OCI-LY3 (cell line): ENCODE measurements around the gene KCND1.

Experiments used
- H2AFZ ChIP-seq: fragments of 200-600, 300-600 bp; shearing (Covaris generic); 2 replicates; pipeline ENCODE4 v1.6.0; 2014; ENCODE audit warnings: antibody characterized with exemption, low read depth, low read length
- H3K27ac ChIP-seq: fragments of 200-600, 300-600 bp; sonication (generic); 2 replicates; pipeline ENCODE4 v1.5.1; 2014; ENCODE audit warnings: mild to moderate bottlenecking, low read length, moderate library complexity, mixed read lengths
- H3K27me3 ChIP-seq: fragments of 200-600, 300-600 bp; sonication (generic); 2 replicates; pipeline ENCODE4 v1.6.1; 2014; ENCODE audit warnings: low read depth, low read length, mixed read lengths
- H3K36me3 ChIP-seq: fragments of 200-600, 300-600 bp; sonication (generic); replicated peaks from 2 replicates; pipeline ENCODE3; 2014; ENCODE audit warnings: low read depth, low read length, mixed read lengths
- H3K4me1 ChIP-seq: fragments of 300-600, 200-600 bp; sonication (generic); 2 replicates; pipeline ENCODE4 v1.6.1; 2014; ENCODE audit warnings: low read length, mixed read lengths
- H3K4me2 ChIP-seq: fragments of 200-600, 300-600 bp; sonication (generic); 2 replicates; pipeline ENCODE4 v1.6.1; 2014; ENCODE audit warnings: low read length, mixed read lengths
- H3K4me3 ChIP-seq: fragments of 300-600, 200-600 bp; sonication (generic); 2 replicates; pipeline ENCODE4 v1.5.1; 2014; ENCODE audit warnings: antibody characterized with exemption, mild to moderate bottlenecking, low read length, moderate library complexity
- H3K79me2 ChIP-seq: fragments of 300-600, 200-600 bp; shearing (Covaris generic); 2 replicates; pipeline ENCODE4 v1.6.1; 2014; ENCODE audit warnings: mild to moderate bottlenecking, low read length, mixed read lengths
- H3K9ac ChIP-seq: fragments of 300-600, 200-600 bp; shearing (Covaris generic); 2 replicates; pipeline ENCODE4 v1.6.0; 2014; ENCODE audit warnings: mild to moderate bottlenecking, low read length, moderate library complexity
- H3K9me3 ChIP-seq: fragments of 200-600, 300-600 bp; shearing (Covaris generic); 2 replicates; pipeline ENCODE4 v1.6.1; 2014; ENCODE audit warnings: low read length, mixed read lengths; ENCODE audit not compliant: insufficient read depth
- H4K20me1 ChIP-seq: fragments of 200-600, 300-600 bp; sonication (generic); 2 replicates; pipeline ENCODE4 v1.6.1; 2016; ENCODE audit warnings: low read length, mixed read lengths; ENCODE audit not compliant: insufficient read depth
- EZH2phosphoT487 ChIP-seq: fragments of 200-600 bp; shearing (Covaris generic); IDR thresholded peaks from 2 replicates; pipeline ENCODE4 v1.6.1; 2018; ENCODE audit warnings: antibody characterized with exemption, mixed run types, low read depth
- TF ChIP-seq, protein P1 (sequence below): fragments of 200-600, 300-600 bp; sonication (generic); IDR thresholded peaks from 2 replicates; pipeline ENCODE4 v1.5.1; 2014; ENCODE audit warnings: antibody characterized with exemption, low read length, low read depth

The KCND1 gene

GRCh38 chrX:48969471-48969870, 2.2 kb downstream of the KCND1 start:
- H3K79me2 ChIP-seq: no peaks in the 10 kb centered on the region
- no peaks in the 10 kb centered on the region for H3K27me3 ChIP-seq
- no peak overlapping the region for H3K9ac ChIP-seq
- no peak overlapping the region for H3K4me3 ChIP-seq
- TF ChIP-seq EZH2phosphoT487: no peak
- TF ChIP-seq, protein P1, sequence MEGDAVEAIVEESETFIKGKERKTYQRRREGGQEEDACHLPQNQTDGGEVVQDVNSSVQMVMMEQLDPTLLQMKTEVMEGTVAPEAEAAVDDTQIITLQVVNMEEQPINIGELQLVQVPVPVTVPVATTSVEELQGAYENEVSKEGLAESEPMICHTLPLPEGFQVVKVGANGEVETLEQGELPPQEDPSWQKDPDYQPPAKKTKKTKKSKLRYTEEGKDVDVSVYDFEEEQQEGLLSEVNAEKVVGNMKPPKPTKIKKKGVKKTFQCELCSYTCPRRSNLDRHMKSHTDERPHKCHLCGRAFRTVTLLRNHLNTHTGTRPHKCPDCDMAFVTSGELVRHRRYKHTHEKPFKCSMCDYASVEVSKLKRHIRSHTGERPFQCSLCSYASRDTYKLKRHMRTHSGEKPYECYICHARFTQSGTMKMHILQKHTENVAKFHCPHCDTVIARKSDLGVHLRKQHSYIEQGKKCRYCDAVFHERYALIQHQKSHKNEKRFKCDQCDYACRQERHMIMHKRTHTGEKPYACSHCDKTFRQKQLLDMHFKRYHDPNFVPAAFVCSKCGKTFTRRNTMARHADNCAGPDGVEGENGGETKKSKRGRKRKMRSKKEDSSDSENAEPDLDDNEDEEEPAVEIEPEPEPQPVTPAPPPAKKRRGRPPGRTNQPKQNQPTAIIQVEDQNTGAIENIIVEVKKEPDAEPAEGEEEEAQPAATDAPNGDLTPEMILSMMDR: no peak
- no peaks in the 10 kb centered on the region for H3K36me3 ChIP-seq
- no peaks in the 10 kb centered on the region for H4K20me1 ChIP-seq
- H3K4me2 ChIP-seq: no peak overlapping the region
- H2AFZ ChIP-seq: no peak overlapping the region
- H3K27ac ChIP-seq: no peak overlapping the region
- no peaks in the 10 kb centered on the region for H3K4me1 ChIP-seq
- no peaks in the 10 kb centered on the region for H3K9me3 ChIP-seq

DNA sequence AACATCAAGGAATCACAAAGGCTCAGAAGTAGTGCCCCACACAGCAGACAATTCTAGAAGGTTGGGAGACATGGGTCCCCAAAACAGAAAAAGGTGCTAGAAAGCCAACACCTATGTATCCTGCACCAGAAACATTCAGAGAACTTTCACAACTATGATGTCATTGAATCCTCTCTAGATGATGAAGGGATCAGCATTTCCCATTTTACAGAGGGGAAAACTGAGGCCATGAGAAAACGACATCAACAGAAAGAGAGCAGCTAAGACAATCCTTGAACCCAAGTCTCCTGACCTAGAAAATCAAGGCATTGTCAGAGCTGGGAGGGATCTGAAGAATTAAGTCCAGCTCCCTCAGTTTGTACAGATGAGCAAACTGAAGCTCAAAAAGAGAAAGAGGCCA, 3.3 kb downstream of the KCND1 start:
- Histone ChIP-seq H3K4me2 (no peak overlapping the region), H3K4me1 (peaks cover 4% of the 10 kb centered on the region; the same call in 1 of the 2 replicates), H2AFZ (no peak overlapping the region), H3K79me2 (no peaks in the 10 kb centered on the region), H3K27me3 (no peaks in the 10 kb centered on the region), H3K36me3 (no peaks in the 10 kb centered on the region), H3K4me3 (no peak overlapping the region), H3K9me3 (no peaks in the 10 kb centered on the region), H3K27ac (no peak overlapping the region), H4K20me1 (no peaks in the 10 kb centered on the region), H3K9ac (no peak overlapping the region)
- no peak for TF ChIP-seq EZH2phosphoT487
- TF ChIP-seq, protein P1: no peak

DNA sequence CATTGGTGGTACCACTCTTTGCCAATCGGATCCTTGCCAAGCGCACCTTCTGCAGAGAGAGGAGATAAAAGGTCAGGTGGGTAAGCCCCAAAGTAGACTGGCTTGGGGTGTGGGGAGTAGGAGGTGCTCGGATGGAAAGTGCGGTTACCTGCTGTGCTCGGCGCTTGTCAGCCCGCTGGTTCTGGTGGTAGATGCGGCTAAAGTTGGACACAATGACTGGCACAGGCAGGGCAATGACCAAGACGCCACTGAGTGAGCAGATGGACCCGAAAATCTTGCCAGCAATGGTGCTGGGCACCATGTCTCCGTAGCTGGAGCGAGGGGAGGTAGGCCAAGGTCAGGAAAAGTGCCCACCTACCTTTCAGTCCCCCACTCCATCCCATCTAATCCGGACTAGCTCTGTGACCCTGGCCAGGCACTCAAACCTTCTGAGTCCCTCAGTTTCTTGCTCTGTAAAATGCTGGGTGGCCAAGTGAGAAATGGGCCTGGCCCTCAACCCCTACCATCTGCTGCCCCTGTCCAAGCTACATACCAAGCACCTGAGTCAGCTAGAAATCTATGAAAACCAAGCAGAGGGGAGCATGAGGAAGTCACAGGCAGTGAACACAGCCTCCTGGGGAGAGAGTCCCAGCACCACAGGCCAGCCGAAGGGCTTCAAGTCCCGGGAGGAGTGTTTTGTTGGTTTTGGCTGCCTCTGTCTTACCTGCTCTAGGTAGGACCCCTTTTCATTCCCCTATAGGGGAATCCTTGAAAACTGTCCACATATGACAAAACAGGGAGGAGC, 4.7 kb downstream of the KCND1 start:
- Histone ChIP-seq H3K4me1 (peaks cover 12% of the 10 kb centered on the region), H3K4me3 (no peak overlapping the region), H4K20me1 (no peaks in the 10 kb centered on the region), H2AFZ (no peak overlapping the region), H3K79me2 (no peaks in the 10 kb centered on the region), H3K9me3 (no peaks in the 10 kb centered on the region), H3K27ac (no peak overlapping the region), H3K36me3 (no peaks in the 10 kb centered on the region), H3K27me3 (no peaks in the 10 kb centered on the region), H3K9ac (no peak overlapping the region), H3K4me2 (no peak overlapping the region)
- TF ChIP-seq, protein P1: no peak
- TF ChIP-seq EZH2phosphoT487: no peak

- H2AFZ ChIP-seq: no peak overlapping the region
- peaks cover 15% of the 10 kb centered on the region for H3K4me1 ChIP-seq
- H3K4me2 ChIP-seq: no peak overlapping the region
- H3K9me3 ChIP-seq: no peaks in the 10 kb centered on the region
- no peaks in the 10 kb centered on the region for H3K36me3 ChIP-seq
- H3K4me3 ChIP-seq: no peak overlapping the region
- no peak for TF ChIP-seq EZH2phosphoT487
- TF ChIP-seq, protein P1: no peak
- H3K79me2 ChIP-seq: no peaks in the 10 kb centered on the region
- H4K20me1 ChIP-seq: no peaks in the 10 kb centered on the region
- no peak overlapping the region for H3K27ac ChIP-seq
- H3K27me3 ChIP-seq: no peaks in the 10 kb centered on the region
- no peak overlapping the region for H3K9ac ChIP-seq
Measured at GRCh38 chrX:48965959-48966358, 5.7 kb downstream of the KCND1 start.
